Caco-2 (cell line): ENCODE measurements around the gene FBXO8. TPM values are rescaled to one million over a fixed set of nuclear protein-coding genes. Genes with fewer than 3 reads are reported as not detected.

Source experiments
- BruUV-seq: library from RNA; stranded (reverse); fragments of 400-500 nt; replicated peaks from 2 replicates; lab custom pipeline; 2021; lab: Mats Ljungman, UMichigan
- CTCF ChIA-PET: fragments of 300-600 bp; sonication (Branson Sonifier 250); formaldehyde crosslinking; loops from one replicate; lab custom pipeline; 2022; ENCODE audit warnings: antibody characterized with exemption; lab: Charles Lee
- POLR2A ChIA-PET: fragments of 300-600 bp; sonication (Branson Sonifier 250); formaldehyde crosslinking; loops from one replicate; lab custom pipeline; 2022; ENCODE audit warnings: antibody characterized with exemption; lab: Charles Lee
- DNase-seq, 2 experiments: peaks; one replicate each; pipeline versions ENCODE4 v3.0.0 to v3.0.0-alpha.2; 2020 to 2022
- H3K27me3 ChIP-seq: replicated peaks from 2 replicates; pipeline ENCODE4 v1.6.0; 2011; ENCODE audit warnings: low read length; ENCODE audit not compliant: control insufficient read depth, insufficient read depth
- H3K36me3 ChIP-seq: 2 replicates; pipeline ENCODE4 v1.5.1; 2011; ENCODE audit warnings: low read length; ENCODE audit not compliant: control insufficient read depth, insufficient read depth
- H3K4me1 ChIP-seq: fragments of 250-450 bp; sonication (Bioruptor Pico); 2 replicates; pipeline ENCODE4 v1.5.1; 2020; ENCODE audit warnings: mild to moderate bottlenecking
- H3K4me3 ChIP-seq: 2 replicates; pipeline ENCODE4 v1.5.1; 2011; ENCODE audit warnings: low read depth, mild to moderate bottlenecking, control low read depth, low read length
- H3K9me3 ChIP-seq: fragments of 250-450 bp; sonication (Bioruptor Pico); 2 replicates; pipeline ENCODE4 v1.5.1; 2020; ENCODE audit warnings: mild to moderate bottlenecking, moderate library complexity
- H3K27ac Mint-ChIP-seq: one replicate; pipeline ENCODE4 v1.8.0; 2022; ENCODE audit warnings: mixed read lengths; ENCODE audit not compliant: unreplicated experiment
- H3K27me3 Mint-ChIP-seq: one replicate; pipeline ENCODE4 v1.8.0; 2022; ENCODE audit warnings: mixed read lengths; ENCODE audit not compliant: insufficient read depth, unreplicated experiment
- H3K36me3 Mint-ChIP-seq: one replicate; pipeline ENCODE4 v1.8.0; 2022; ENCODE audit warnings: mild to moderate bottlenecking, mixed read lengths; ENCODE audit not compliant: insufficient read depth, unreplicated experiment
- H3K4me1 Mint-ChIP-seq: one replicate; pipeline ENCODE4 v1.8.0; 2022; ENCODE audit warnings: low read depth, mixed read lengths; ENCODE audit not compliant: unreplicated experiment
- H3K4me3 Mint-ChIP-seq: one replicate; pipeline ENCODE4 v1.8.0; 2022; ENCODE audit warnings: mild to moderate bottlenecking, moderate library complexity, mixed read lengths; ENCODE audit not compliant: unreplicated experiment
- H3K9me3 Mint-ChIP-seq: one replicate; pipeline ENCODE4 v1.8.0; 2022; ENCODE audit warnings: mixed read lengths; ENCODE audit not compliant: unreplicated experiment
- CTCF ChIP-seq, 2 experiments: fragments of 200-600 bp in 1 of 2; IDR thresholded peaks; 1 replicate in 1 of 2; 2 replicates in 1 of 2; pipeline versions ENCODE4 v1.5.1 to v1.8.0; 2011 to 2022; ENCODE audit warnings: antibody characterized with exemption in 1 of 2, control low read depth in 1 of 2, inconsistent platforms in 1 of 2, low read depth in 1 of 2, low read length in 1 of 2, mild to moderate bottlenecking in 1 of 2, moderate library complexity in 1 of 2; ENCODE audit not compliant: insufficient read depth in 1 of 2, severe bottlenecking in 1 of 2, unreplicated experiment in 1 of 2
- intact Hi-C: fragments of 100-400 bp; cut with micrococcal nuclease; formaldehyde crosslinking; loops from one replicate; pipeline ENCODE4 v1.10.0; 2022; ENCODE audit not compliant: unreplicated experiment
- total RNA-seq: library from RNA; stranded (reverse); gene quantifications from 2 replicates; pipeline ENCODE4 v1.2.3, GENCODE V29; 2022

Gene FBXO8
- total RNA-seq, 1 experiment from 2014 or later = 15.0 TPM

GRCh38 chr4:174279433-174280155 is 3.9 kb downstream of the FBXO8 start:
- no peaks in the 10 kb centered on the region for H3K9me3 Mint-ChIP-seq
- intact Hi-C loops = no loop called here
- H3K27me3 Mint-ChIP-seq = no peaks in the 10 kb centered on the region
- H3K36me3 Mint-ChIP-seq = peaks cover 14% of the 10 kb centered on the region
- no peak for TF ChIP-seq CTCF (IDR thresholded peaks at IDR 0.05; ENCODE audit: insufficient read depth in 1 of 2, low read depth in 1 of 2, low read length in 1 of 2, severe bottlenecking in 1 of 2, unreplicated experiment in 1 of 2)
- no peak overlapping the region for H3K4me3 Mint-ChIP-seq
- BruUV-seq = no TSS peak
- ChIA-PET POLR2A (no interaction called here), CTCF (no interaction called here)
- no peaks in the 10 kb centered on the region for H3K4me1 Mint-ChIP-seq
- no peaks in the 10 kb centered on the region for H3K27me3 ChIP-seq
- no peak overlapping the region for H3K4me3 ChIP-seq
- H3K36me3 ChIP-seq = no peaks in the 10 kb centered on the region
- H3K27ac Mint-ChIP-seq = no peak overlapping the region
- no peaks in the 10 kb centered on the region for H3K4me1 ChIP-seq
- no peaks in the 10 kb centered on the region for H3K9me3 ChIP-seq
- DNase-seq = no peak

GRCh38 chr4:174278467-174278866 is 5.0 kb downstream of the FBXO8 start:
- BruUV-seq = no TSS peak
- Mint-ChIP-seq H3K27me3 (no peaks in the 10 kb centered on the region), H3K36me3 (peaks cover 7% of the 10 kb centered on the region), H3K4me3 (no peak overlapping the region), H3K4me1 (no peaks in the 10 kb centered on the region), H3K9me3 (no peaks in the 10 kb centered on the region), H3K27ac (no peak overlapping the region)
- POLR2A ChIA-PET = no interaction called here
- no peaks in the 10 kb centered on the region for H3K9me3 ChIP-seq
- H3K4me3 ChIP-seq = no peak overlapping the region
- CTCF ChIA-PET = no interaction called here
- no peak for TF ChIP-seq CTCF (IDR thresholded peaks at IDR 0.05; ENCODE audit: insufficient read depth in 1 of 2, low read depth in 1 of 2, low read length in 1 of 2, severe bottlenecking in 1 of 2, unreplicated experiment in 1 of 2)
- no peaks in the 10 kb centered on the region for H3K4me1 ChIP-seq
- no peaks in the 10 kb centered on the region for H3K36me3 ChIP-seq
- no peak for DNase-seq
- intact Hi-C loops = no loop called here
- no peaks in the 10 kb centered on the region for H3K27me3 ChIP-seq

- H3K36me3 ChIP-seq = no peaks in the 10 kb centered on the region
- H3K9me3 ChIP-seq = no peaks in the 10 kb centered on the region
- Mint-ChIP-seq H3K4me3 (no peak overlapping the region), H3K4me1 (no peaks in the 10 kb centered on the region), H3K27me3 (no peaks in the 10 kb centered on the region), H3K36me3 (no peaks in the 10 kb centered on the region), H3K27ac (no peak overlapping the region), H3K9me3 (no peaks in the 10 kb centered on the region)
- no peak for TF ChIP-seq CTCF (IDR thresholded peaks at IDR 0.05; ENCODE audit: insufficient read depth in 1 of 2, low read depth in 1 of 2, low read length in 1 of 2, severe bottlenecking in 1 of 2, unreplicated experiment in 1 of 2)
- no TSS peak for BruUV-seq
- no peaks in the 10 kb centered on the region for H3K27me3 ChIP-seq
- POLR2A ChIA-PET = no interaction called here
- no peak for DNase-seq
- H3K4me3 ChIP-seq = no peak overlapping the region
- intact Hi-C loops = no loop called here
- H3K4me1 ChIP-seq = no peaks in the 10 kb centered on the region
- CTCF ChIA-PET = no interaction called here
Measured at GRCh38 chr4:174277433-174277832, 6.0 kb downstream of the FBXO8 start.
